HG03097 (cell line): ENCODE data around the gene SCNN1A.

ENCODE experiments used
- ATAC-seq: cut with Tn5 transposase; IDR thresholded peaks from one replicate; pipeline ENCODE4 v1.9.1; 2021; ENCODE audit not compliant: unreplicated experiment, low FRiP score

The SCNN1A gene

DNA sequence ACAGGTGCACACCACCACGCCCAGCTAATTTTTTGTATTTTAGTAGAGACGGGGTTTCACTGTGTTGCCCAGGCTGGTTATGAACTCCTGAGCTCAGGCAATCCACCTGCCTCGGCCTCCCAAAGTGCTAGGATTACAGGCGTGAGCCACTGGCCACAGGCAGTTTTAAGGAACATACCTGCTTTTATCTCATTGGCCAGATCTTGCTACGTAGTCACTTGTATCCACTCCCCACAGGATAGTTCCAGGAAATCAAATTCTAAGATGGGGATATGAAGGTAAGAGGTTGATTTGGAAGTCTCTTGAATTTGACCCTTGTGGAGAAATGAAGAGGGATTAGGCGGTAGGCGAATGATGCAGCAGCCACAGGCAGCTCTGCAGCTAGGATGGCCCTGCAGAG lies 73.6 kb downstream of the SCNN1A start:
- ATAC-seq: no peak

DNA sequence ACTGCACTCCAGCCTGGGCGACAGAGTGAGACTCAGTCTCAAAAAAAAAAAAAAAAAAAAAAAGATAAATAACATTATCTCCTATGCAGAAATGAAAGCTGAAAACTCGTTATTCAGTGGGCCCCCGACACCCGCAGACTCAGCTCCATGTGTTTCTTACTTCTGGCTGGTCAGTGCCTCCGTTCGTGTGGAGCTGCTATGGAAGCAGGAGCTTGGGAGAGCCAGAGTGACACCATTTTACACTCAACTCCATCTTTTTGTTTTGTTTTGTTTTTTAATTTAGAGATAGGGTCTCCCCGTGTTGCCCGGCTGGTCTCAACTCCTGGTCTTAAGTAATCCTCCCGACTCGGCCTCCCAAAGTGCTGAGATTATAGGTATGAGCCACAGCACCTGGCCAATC lies 78.2 kb downstream of the SCNN1A start:
- no peak for ATAC-seq
